PC-9 (cell line): ENCODE data around the gene SAMD8. TPM values are rescaled to one million over a fixed set of nuclear protein-coding genes. Genes with fewer than 3 reads are reported as not detected.

Source experiments
- BruUV-seq: library from RNA; stranded (reverse); fragments of 400-500 nt; replicated peaks from 2 replicates; lab custom pipeline; 2021; lab: Mats Ljungman, UMichigan
- CTCF ChIA-PET: fragments of 300-600 bp; sonication (Branson Sonifier 250); formaldehyde crosslinking; loops from one replicate; lab custom pipeline; 2022; ENCODE audit warnings: antibody characterized with exemption; lab: Charles Lee
- POLR2A ChIA-PET: fragments of 300-600 bp; sonication (Branson Sonifier 250); formaldehyde crosslinking; loops from one replicate; lab custom pipeline; 2022; ENCODE audit warnings: antibody characterized with exemption; ENCODE audit not compliant: unreplicated experiment; lab: Charles Lee
- DNase-seq, 2 experiments: peaks; one replicate each; pipeline versions ENCODE4 v3.0.0 to v3.0.0-alpha.2; 2015 to 2022; ENCODE audit warnings: mixed read lengths in 1 of 2
- H2AFZ ChIP-seq: fragments of 200-600 bp; sonication (generic); 2 replicates; pipeline ENCODE4 v1.8.1; 2017; ENCODE audit warnings: antibody characterized with exemption
- H3F3A ChIP-seq: fragments of 200-600 bp; sonication (generic); 2 replicates; pipeline ENCODE4 v1.8.1; 2017; ENCODE audit warnings: antibody characterized with exemption, mild to moderate bottlenecking, low read depth; ENCODE audit not compliant: insufficient read depth
- H3K27ac ChIP-seq: fragments of 200-600 bp; sonication (generic); 2 replicates; pipeline ENCODE4 v1.6.1; 2016; ENCODE audit warnings: mixed run types
- H3K27me3 ChIP-seq: fragments of 200-600 bp; sonication (generic); 2 replicates; pipeline ENCODE4 v1.6.1; 2016; ENCODE audit warnings: low read depth, mixed run types; ENCODE audit not compliant: insufficient read depth
- H3K36me3 ChIP-seq: fragments of 200-600 bp; sonication (generic); 2 replicates; pipeline ENCODE4 v1.6.1; 2016; ENCODE audit warnings: low read depth, mixed run types
- H3K4me1 ChIP-seq: fragments of 200-600 bp; sonication (generic); replicated peaks from 2 replicates; pipeline ENCODE4 v1.6.1; 2016; ENCODE audit warnings: mixed run types; ENCODE audit not compliant: insufficient read depth
- H3K4me2 ChIP-seq: fragments of 200-600 bp; sonication (generic); 2 replicates; pipeline ENCODE4 v1.6.1; 2017; ENCODE audit warnings: mixed run types
- H3K4me3 ChIP-seq: fragments of 200-600 bp; sonication (generic); 2 replicates; pipeline ENCODE4 v1.6.1; 2016; ENCODE audit warnings: mixed run types
- H3K79me2 ChIP-seq: fragments of 200-600 bp; sonication (generic); 2 replicates; pipeline ENCODE4 v1.6.1; 2017; ENCODE audit warnings: low read depth, mixed run types
- H3K9me2 ChIP-seq: fragments of 200-600 bp; sonication (generic); 2 replicates; pipeline ENCODE4 v1.8.1; 2017; ENCODE audit warnings: mild to moderate bottlenecking; ENCODE audit not compliant: insufficient read depth
- H3K9me3 ChIP-seq: fragments of 200-600 bp; sonication (generic); 2 replicates; pipeline ENCODE4 v1.8.1; 2016; ENCODE audit warnings: low read depth; ENCODE audit not compliant: insufficient read depth
- H4K20me1 ChIP-seq: fragments of 200-600 bp; sonication (generic); 2 replicates; pipeline ENCODE4 v1.8.1; 2017; ENCODE audit not compliant: insufficient read depth
- CTCF ChIP-seq: fragments of 200-600 bp; sonication (generic); conservative IDR thresholded peaks from 2 replicates; pipeline ENCODE4 v1.6.1; 2017; ENCODE audit warnings: mixed run types, antibody characterized with exemption, mild to moderate bottlenecking, moderate library complexity
- EZH2 ChIP-seq: fragments of 200-600 bp; sonication (generic); IDR thresholded peaks from 2 replicates; pipeline ENCODE4 v1.8.0; 2017; ENCODE audit warnings: antibody characterized with exemption, low read depth
- intact Hi-C: fragments of 100-400 bp; cut with micrococcal nuclease; formaldehyde crosslinking; loops from one replicate; pipeline ENCODE4 v1.10.0; 2022; ENCODE audit not compliant: unreplicated experiment
- total RNA-seq: library from RNA; stranded (reverse); gene quantifications from 2 replicates; pipeline ENCODE4 v1.2.3, GENCODE V29; 2021

Gene SAMD8
- total RNA-seq, 1 experiment from 2014 or later, result 31.1 TPM

GRCh38 chr10:75084834-75085384 is 26.5 kb upstream of the SAMD8 start:
- Histone ChIP-seq H2AFZ (no peak overlapping the region), H3K79me2 (no peaks in the 10 kb centered on the region), H3K36me3 (no peaks in the 10 kb centered on the region), H3K9me2 (no peaks in the 10 kb centered on the region), H3K4me2 (no peak overlapping the region), H4K20me1 (no peaks in the 10 kb centered on the region), H3K27ac (no peak overlapping the region), H3K9me3 (no peaks in the 10 kb centered on the region), H3K4me1 (no peaks in the 10 kb centered on the region), H3K4me3 (no peak overlapping the region), H3F3A (no peaks in the 10 kb centered on the region), H3K27me3 (no peaks in the 10 kb centered on the region)
- TF ChIP-seq EZH2, result no peak
- ChIA-PET POLR2A (no interaction called here), CTCF (no interaction called here)
- BruUV-seq, result no TSS peak
- intact Hi-C loops, result no loop called here
- no peak for DNase-seq

GRCh38 chr10:75086278-75086934 is 25.1 kb upstream of the SAMD8 start:
- Histone ChIP-seq H3K4me1 (no peaks in the 10 kb centered on the region), H2AFZ (no peak overlapping the region), H3K9me2 (no peaks in the 10 kb centered on the region), H3K4me2 (no peak overlapping the region), H3K27me3 (no peaks in the 10 kb centered on the region), H3K4me3 (no peak overlapping the region), H3F3A (no peaks in the 10 kb centered on the region), H3K27ac (no peak overlapping the region), H4K20me1 (no peaks in the 10 kb centered on the region), H3K9me3 (no peaks in the 10 kb centered on the region), H3K79me2 (no peaks in the 10 kb centered on the region), H3K36me3 (no peaks in the 10 kb centered on the region)
- TF ChIP-seq CTCF (no peak), EZH2 (no peak)
- intact Hi-C loops, result no loop called here
- POLR2A ChIA-PET, result no interaction called here
- CTCF ChIA-PET, result no interaction called here
- no peak for DNase-seq
- BruUV-seq, result no TSS peak

DNA sequence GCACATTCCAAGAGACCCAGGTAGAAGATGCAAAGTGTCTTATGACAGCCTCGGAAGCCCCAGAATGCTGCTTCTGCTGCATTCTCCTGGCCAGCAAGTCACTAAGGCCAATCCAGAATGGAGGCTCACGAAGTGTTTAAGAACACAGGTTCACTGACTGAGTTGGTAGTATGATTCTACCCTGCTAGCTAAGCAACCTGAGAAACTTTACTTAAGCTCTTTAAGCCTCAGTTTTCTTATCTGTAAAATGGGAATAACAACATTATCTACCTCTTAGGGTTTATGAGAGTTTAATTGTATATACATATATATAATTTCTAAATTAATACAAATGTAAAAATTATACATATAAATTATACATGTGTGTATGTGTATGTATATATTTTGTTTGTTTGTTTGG is 22.8 kb upstream of the SAMD8 start:
- Histone ChIP-seq H3K36me3 (no peaks in the 10 kb centered on the region), H3K9me2 (no peaks in the 10 kb centered on the region), H4K20me1 (no peaks in the 10 kb centered on the region), H3K27ac (no peak overlapping the region), H3K4me3 (no peak overlapping the region), H3K4me2 (no peak overlapping the region), H3K9me3 (no peaks in the 10 kb centered on the region), H3K79me2 (no peaks in the 10 kb centered on the region), H3F3A (no peaks in the 10 kb centered on the region), H2AFZ (no peak overlapping the region), H3K27me3 (no peaks in the 10 kb centered on the region), H3K4me1 (no peaks in the 10 kb centered on the region)
- POLR2A ChIA-PET, result no interaction called here
- intact Hi-C loops, result no loop called here
- no TSS peak for BruUV-seq
- CTCF ChIA-PET, result no interaction called here
- no peak for TF ChIP-seq CTCF
- no peak for TF ChIP-seq EZH2
- DNase-seq, result no peak

DNA sequence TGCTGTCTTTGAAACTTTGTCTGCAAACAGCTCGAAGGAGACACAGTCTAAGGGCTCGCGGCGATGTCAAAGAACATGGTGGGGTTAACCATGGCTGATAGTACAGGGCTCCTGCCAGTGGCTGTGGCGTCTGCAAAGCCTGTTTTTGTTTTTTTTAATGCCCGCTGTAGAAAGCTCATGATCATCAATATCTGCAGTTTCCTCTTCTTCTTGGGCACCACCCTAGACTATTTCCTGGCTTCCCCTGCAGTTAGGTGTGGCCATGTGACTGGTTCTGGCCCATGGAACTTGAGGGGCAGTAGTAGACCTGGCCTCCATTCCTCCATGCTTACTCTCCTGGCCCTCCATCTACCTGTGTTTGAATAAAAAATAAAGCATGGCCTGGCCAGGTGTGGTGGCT is 21.8 kb upstream of the SAMD8 start:
- H4K20me1 ChIP-seq, result no peaks in the 10 kb centered on the region
- H3K4me3 ChIP-seq, result no peak overlapping the region
- ChIA-PET CTCF (no interaction called here), POLR2A (no interaction called here)
- BruUV-seq, result no TSS peak
- H3K4me1 ChIP-seq, result no peaks in the 10 kb centered on the region
- no peaks in the 10 kb centered on the region for H3K9me2 ChIP-seq
- no peak for DNase-seq
- no peaks in the 10 kb centered on the region for H3K27me3 ChIP-seq
- no peak overlapping the region for H2AFZ ChIP-seq
- intact Hi-C loops, result no loop called here
- no peak overlapping the region for H3K27ac ChIP-seq
- H3K9me3 ChIP-seq, result no peaks in the 10 kb centered on the region
- H3K36me3 ChIP-seq, result no peaks in the 10 kb centered on the region
- no peaks in the 10 kb centered on the region for H3K79me2 ChIP-seq
- TF ChIP-seq CTCF (no peak), EZH2 (no peak)
- no peaks in the 10 kb centered on the region for H3F3A ChIP-seq
- no peak overlapping the region for H3K4me2 ChIP-seq
